ENCODE measurements around the gene APRT.
A peak's percentile ranks its signal among the peaks of the same experiment; 100 is the strongest.

The APRT gene

GRCh38 chr16:88771294-88771772 lies 40.4 kb downstream of the APRT start:
- no peak for DNase-seq

- peak; percentile 56 for DNase-seq
These were observed 41.1 kb downstream of the APRT start for GRCh38 chr16:88770461-88771293.

- peak; percentile 48 for DNase-seq
These were observed 41.9 kb downstream of the APRT start for GRCh38 chr16:88769617-88770460.

- DNase-seq: no peak
These were observed 43.5 kb downstream of the APRT start for GRCh38 chr16:88768071-88768783.

GRCh38 chr16:88767546-88768070 lies 44.1 kb downstream of the APRT start:
- no peak for DNase-seq

GRCh38 chr16:88766975-88767374 lies 44.8 kb downstream of the APRT start:
- no peak for DNase-seq

- DNase-seq: no peak
These were observed 46.8 kb downstream of the APRT start for GRCh38 chr16:88764913-88765349.

- no peak for DNase-seq
These were observed 47.6 kb downstream of the APRT start for GRCh38 chr16:88764080-88764479.

GRCh38 chr16:88763502-88764053 lies 48.1 kb downstream of the APRT start:
- DNase-seq: no peak

- no peak for DNase-seq
These were observed 48.8 kb downstream of the APRT start for GRCh38 chr16:88762941-88763340.

GRCh38 chr16:88762258-88762870 lies 49.4 kb downstream of the APRT start:
- no peak for DNase-seq

GRCh38 chr16:88761830-88762229 lies 49.9 kb downstream of the APRT start:
- DNase-seq: no peak

GRCh38 chr16:88761143-88761534 lies 50.6 kb downstream of the APRT start:
- no peak for DNase-seq

GRCh38 chr16:88760424-88761142 lies 51.1 kb downstream of the APRT start:
- DNase-seq: no peak

- DNase-seq: no peak
These were observed 51.8 kb downstream of the APRT start for GRCh38 chr16:88759976-88760350.
